AG04450 (cell line): ENCODE results near the gene UGGT1. TPM values are rescaled to one million over a fixed set of nuclear protein-coding genes. Genes with fewer than 3 reads are reported as not detected.

ENCODE experiments used
- CTCF ChIA-PET: fragments of 300-600, 350-600 bp; formaldehyde crosslinking; extraction: SDS; loops from one replicate; lab custom pipeline; 2022; ENCODE audit warnings: antibody characterized with exemption, inconsistent platforms; lab: Charles Lee
- POLR2A ChIA-PET: fragments of 350-600 bp; formaldehyde crosslinking; extraction: SDS; loops from one replicate; lab custom pipeline; 2021; ENCODE audit warnings: antibody characterized with exemption, inconsistent platforms; lab: Yijun Ruan, JAX
- DNase-seq: peaks from one replicate; pipeline ENCODE4 v3.0.0-alpha.2; 2011; ENCODE audit warnings: low read depth, low spot score
- H3K27ac ChIP-seq: one replicate; pipeline ENCODE4 v1.5.1; 2012; ENCODE audit warnings: low read depth, low read length, control low read depth
- H3K27me3 ChIP-seq: one replicate; pipeline ENCODE4 v1.6.0; 2012; ENCODE audit warnings: low read length; ENCODE audit not compliant: control insufficient read depth, insufficient read depth
- H3K4me3 ChIP-seq: 2 replicates; pipeline ENCODE4 v1.5.1; 2011; ENCODE audit warnings: mild to moderate bottlenecking, low read depth, low read length, control low read depth
- H3K9me3 ChIP-seq: 2 replicates; pipeline ENCODE4 v1.5.1; 2012; ENCODE audit warnings: low read length; ENCODE audit not compliant: control insufficient read depth, insufficient read depth
- CTCF ChIP-seq: IDR thresholded peaks from 2 replicates; pipeline ENCODE4 v1.5.1; 2011; ENCODE audit warnings: low read depth, low read length, control low read depth, inconsistent platforms
- polyA plus RNA-seq: library from polyadenylated mRNA; depleted of rRNA; stranded (reverse); fragments of >200 nt; gene quantifications from 2 replicates; pipeline ENCODE4 v1.2.3, GENCODE V29; 2011

UGGT1 gene
- polyA plus RNA-seq, 1 experiment = 61.4 TPM

DNA sequence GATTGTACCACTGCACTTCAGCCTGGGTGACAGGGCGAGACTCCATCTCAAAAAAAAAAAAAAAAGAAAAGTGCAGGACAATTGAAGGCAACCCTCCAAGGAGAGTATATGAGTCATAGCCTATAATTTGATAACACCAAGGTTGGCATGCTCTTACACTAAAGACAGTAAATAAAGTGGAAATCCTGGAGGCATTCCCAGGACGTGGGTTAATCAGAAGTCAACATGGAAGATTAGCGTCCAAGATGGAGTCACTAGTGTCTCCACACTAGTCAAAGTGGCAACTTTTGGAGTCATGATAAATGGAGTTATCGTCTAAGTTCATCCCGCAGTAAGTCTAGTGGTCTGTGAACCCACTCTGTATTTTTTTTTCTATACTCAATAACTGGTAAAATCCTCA lies 21.2 kb upstream of the UGGT1 start:
- ChIA-PET POLR2A (no interaction called here), CTCF (no interaction called here)
- H3K4me3 ChIP-seq = no peak overlapping the region
- no peak for TF ChIP-seq CTCF
- H3K27me3 ChIP-seq = no peaks in the 10 kb centered on the region
- H3K9me3 ChIP-seq = no peaks in the 10 kb centered on the region
- H3K27ac ChIP-seq = no peak overlapping the region
- DNase-seq = no peak

DNA sequence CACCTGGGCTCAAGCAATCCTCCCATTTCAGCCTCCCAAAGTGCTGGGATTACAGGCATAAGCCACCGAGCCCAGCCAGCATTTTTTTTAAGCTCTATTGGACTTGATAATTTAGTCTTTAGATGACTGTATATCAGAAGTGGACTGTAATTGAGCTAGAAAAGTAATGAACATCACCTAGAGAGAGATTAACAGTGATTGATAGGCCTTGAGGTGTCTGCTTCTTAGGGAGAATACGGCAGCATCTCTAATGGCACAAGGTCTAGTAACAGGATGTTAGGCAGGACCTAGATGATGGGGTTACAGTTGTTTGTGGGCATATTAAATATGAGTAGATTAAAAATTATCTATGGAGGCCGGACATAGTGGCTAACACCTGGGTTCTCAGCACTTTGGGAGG lies 17.7 kb upstream of the UGGT1 start:
- no peak for DNase-seq
- Histone ChIP-seq H3K27ac (no peak overlapping the region), H3K27me3 (peaks cover 2% of the 10 kb centered on the region), H3K9me3 (no peaks in the 10 kb centered on the region), H3K4me3 (no peak overlapping the region)
- ChIA-PET CTCF (interaction anchor here (2.1 kb wide), 1 partner anchor 10 kb away, joined by 11 read pairs; no protein-coding TSS in a partner anchor), POLR2A (no interaction called here)
- no peak for TF ChIP-seq CTCF

DNA sequence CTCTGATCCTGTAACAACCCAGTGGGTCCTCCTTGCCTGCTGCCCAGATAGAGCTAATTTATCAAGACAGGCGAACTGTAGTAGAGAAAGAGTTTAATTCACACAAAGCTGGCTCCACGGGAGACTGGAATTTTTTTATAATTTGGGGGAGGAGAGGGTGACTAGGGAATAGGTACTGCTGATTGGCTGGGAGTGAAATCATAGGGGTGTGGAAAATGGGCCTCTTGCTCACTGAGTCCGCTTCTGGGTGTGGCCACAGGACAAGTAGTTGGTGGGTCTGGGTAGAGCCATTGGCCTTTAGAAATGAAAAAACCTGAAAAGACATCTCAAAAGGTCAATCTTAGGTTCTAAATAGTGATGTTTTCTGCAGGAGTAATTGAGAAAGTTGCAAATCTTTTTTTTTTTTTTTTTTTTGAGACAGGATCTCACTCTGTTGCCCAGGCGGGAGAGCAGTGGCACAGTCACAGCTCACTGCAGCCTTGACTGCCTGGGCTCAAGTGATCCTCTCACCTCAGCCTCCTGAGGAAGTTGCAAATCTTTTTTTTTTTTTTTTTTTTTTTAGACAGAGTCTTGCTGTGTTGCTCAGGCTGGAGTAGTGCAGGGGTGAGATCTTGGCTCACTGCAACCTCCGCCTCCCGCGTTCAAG lies 14.4 kb upstream of the UGGT1 start:
- CTCF ChIA-PET = no interaction called here
- TF ChIP-seq CTCF = no peak
- no peak overlapping the region for H3K4me3 ChIP-seq
- POLR2A ChIA-PET = no interaction called here
- no peaks in the 10 kb centered on the region for H3K9me3 ChIP-seq
- no peak overlapping the region for H3K27ac ChIP-seq
- DNase-seq = no peak
- peaks cover 8% of the 10 kb centered on the region for H3K27me3 ChIP-seq

DNA sequence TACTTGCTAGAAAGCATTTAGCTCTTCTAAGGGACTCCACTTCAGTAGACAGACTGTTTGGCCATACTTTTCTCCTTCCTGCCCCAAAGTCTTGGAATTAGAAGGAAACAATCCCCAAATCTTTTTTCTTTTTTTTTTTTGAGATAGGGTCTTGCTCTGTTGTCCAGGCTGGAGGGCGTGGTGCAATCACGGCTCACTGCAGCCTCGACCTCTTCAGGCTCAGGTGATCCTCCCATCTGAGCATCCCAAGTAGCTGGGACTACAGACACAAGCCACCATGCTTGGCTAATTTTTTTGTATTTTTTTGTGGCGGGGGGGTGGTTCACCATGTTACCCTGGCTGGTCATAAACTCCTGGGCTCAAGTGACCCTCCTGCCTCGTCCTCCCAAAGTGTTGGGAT lies 6.2 kb upstream of the UGGT1 start:
- CTCF ChIA-PET = no interaction called here
- Histone ChIP-seq H3K9me3 (peaks cover 11% of the 10 kb centered on the region), H3K27ac (no peak overlapping the region), H3K4me3 (no peak overlapping the region), H3K27me3 (peaks cover 8% of the 10 kb centered on the region)
- POLR2A ChIA-PET = no interaction called here
- DNase-seq = no peak
- no peak for TF ChIP-seq CTCF

- peaks cover 11% of the 10 kb centered on the region for H3K9me3 ChIP-seq
- ChIA-PET CTCF (interaction anchor here (1.9 kb wide), 1 partner anchor 23 kb away, joined by 4 read pairs; no protein-coding TSS in a partner anchor), POLR2A (no interaction called here)
- no peak overlapping the region for H3K27ac ChIP-seq
- DNase-seq = no peak
- no peak for TF ChIP-seq CTCF
- H3K4me3 ChIP-seq = no peak overlapping the region
- H3K27me3 ChIP-seq = peaks cover 2% of the 10 kb centered on the region
Measured at GRCh38 chr2:128086244-128086643, 4.8 kb upstream of the UGGT1 start.
